Measurements from ENCODE around the gene GLTP.
A peak's percentile ranks its signal among the peaks of the same experiment; 100 is the strongest.

Gene GLTP

GRCh38 chr12:109818253-109818652, 62.1 kb downstream of the GLTP start:
- no peak for DNase-seq

GRCh38 chr12:109817627-109818231, 62.6 kb downstream of the GLTP start:
- no peak for DNase-seq

- no peak for DNase-seq
Observed at GRCh38 chr12:109816870-109817269, 63.5 kb downstream of the GLTP start.

- no peak for DNase-seq
Observed at GRCh38 chr12:109815757-109816617, 64.4 kb downstream of the GLTP start.

- no peak for DNase-seq
Observed at GRCh38 chr12:109815225-109815624, 65.1 kb downstream of the GLTP start.

GRCh38 chr12:109814600-109815150, 65.7 kb downstream of the GLTP start:
- DNase-seq = no peak

- DNase-seq = no peak
Observed at GRCh38 chr12:109813810-109814416, 66.4 kb downstream of the GLTP start.

- DNase-seq = no peak
Observed at GRCh38 chr12:109811624-109811995, 68.7 kb downstream of the GLTP start.

GRCh38 chr12:109810954-109811623, 69.3 kb downstream of the GLTP start:
- DNase-seq = no peak

GRCh38 chr12:109808876-109809646, 71.3 kb downstream of the GLTP start:
- DNase-seq = no peak

- no peak for DNase-seq
Observed at GRCh38 chr12:109807954-109808643, 72.2 kb downstream of the GLTP start.

- peak in 1 of 2 experiments; percentile 52 for DNase-seq
Observed at GRCh38 chr12:109804820-109805761, 75.2 kb downstream of the GLTP start.

GRCh38 chr12:109803678-109804077, 76.7 kb downstream of the GLTP start:
- no peak for DNase-seq

- no peak for DNase-seq
Observed at GRCh38 chr12:109802828-109803227, 77.5 kb downstream of the GLTP start.

All from NCI-H524 (cell line).